Measurements from ENCODE around the gene FLT4. TPM values are rescaled to one million over a fixed set of nuclear protein-coding genes. Genes with fewer than 3 reads are reported as not detected.

FLT4 gene
- total and polyA plus RNA-seq, 4 donors: 2.0 to 19.9 (median 7.6) TPM

GRCh38 chr5:180594311-180595045 lies 54.9 kb downstream of the FLT4 start:
- Histone ChIP-seq H3K27ac (ENCODE audit: low read depth in 1 of 2, low read length in 2 of 2) (no peak overlapping the region), H3K27me3 (ENCODE audit: control insufficient read depth in 4 of 4, insufficient read depth in 4 of 4, low read length in 3 of 4) (peaks cover 0 to 8% (median 0%) of the 10 kb centered on the region in 4 donors), H3K36me3 (ENCODE audit: control insufficient read depth in 4 of 4, insufficient read depth in 3 of 4, low read depth in 1 of 4, low read length in 3 of 4) (no peaks in the 10 kb centered on the region), H3K9me3 (ENCODE audit: control insufficient read depth in 4 of 4, low read length in 3 of 4) (no peaks in the 10 kb centered on the region), H3K9ac (ENCODE audit: low read depth in 1 of 2, low read length in 2 of 2) (no peak overlapping the region), H3K4me1 (ENCODE audit: control insufficient read depth in 4 of 4, insufficient read depth in 4 of 4, low read length in 3 of 4) (peaks cover 5 to 27% (median 17%) of the 10 kb centered on the region in 4 donors), H3K4me3 (ENCODE audit: low read depth in 1 of 3, low read length in 3 of 3) (no peak overlapping the region)
- no peak for DNase-seq (ENCODE audit: low spot score)
- 87% methylated on average over 17 of the region's 17 CpGs for WGBS
- no peak for TF ChIP-seq REST (IDR thresholded peaks at IDR 0.05)
- no peak for TF ChIP-seq HNF4G (IDR thresholded peaks at IDR 0.05)
- TF ChIP-seq RAD21 (IDR thresholded peaks at IDR 0.05): no peak
- TF ChIP-seq MAX (IDR thresholded peaks at IDR 0.05): no peak
- TF ChIP-seq RXRA (IDR thresholded peaks at IDR 0.05): no peak
- TF ChIP-seq YY1 (IDR thresholded peaks at IDR 0.05): no peak
- no peak for TF ChIP-seq TAF1 (conservative IDR thresholded peaks at IDR 0.05)
- no peak for TF ChIP-seq JUND (IDR thresholded peaks at IDR 0.05)
- TF ChIP-seq NR2F2 (IDR thresholded peaks at IDR 0.05): no peak
- no peak for TF ChIP-seq ZBTB33 (IDR thresholded peaks at IDR 0.05)

GRCh38 chr5:180593446-180594206 lies 55.8 kb downstream of the FLT4 start:
- Histone ChIP-seq H3K4me1 (ENCODE audit: control insufficient read depth in 4 of 4, insufficient read depth in 4 of 4, low read length in 3 of 4) (peaks cover 5 to 27% (median 17%) of the 10 kb centered on the region in 4 donors), H3K9me3 (ENCODE audit: control insufficient read depth in 4 of 4, low read length in 3 of 4) (no peaks in the 10 kb centered on the region), H3K27ac (ENCODE audit: low read depth in 1 of 2, low read length in 2 of 2) (no peak overlapping the region), H3K27me3 (ENCODE audit: control insufficient read depth in 4 of 4, insufficient read depth in 4 of 4, low read length in 3 of 4) (peaks cover 0 to 8% (median 0%) of the 10 kb centered on the region in 4 donors), H3K9ac (ENCODE audit: low read depth in 1 of 2, low read length in 2 of 2) (no peak overlapping the region), H3K36me3 (ENCODE audit: control insufficient read depth in 4 of 4, insufficient read depth in 3 of 4, low read depth in 1 of 4, low read length in 3 of 4) (no peaks in the 10 kb centered on the region), H3K4me3 (ENCODE audit: low read depth in 1 of 3, low read length in 3 of 3) (no peak overlapping the region)
- no peak for DNase-seq (ENCODE audit: low spot score)
- 86% methylated on average over 19 of the region's 19 CpGs for WGBS
- TF ChIP-seq EGR1 (IDR thresholded peaks at IDR 0.05; ENCODE audit: low read depth in 2 of 2) (no peak), FOXA1 (IDR thresholded peaks at IDR 0.05) (no peak), GABPA (IDR thresholded peaks at IDR 0.05 in 1 of 2, conservative IDR thresholded peaks at IDR 0.05 in 1 of 2) (no peak), RXRA (IDR thresholded peaks at IDR 0.05) (no peak), YY1 (IDR thresholded peaks at IDR 0.05) (no peak), ATF3 (IDR thresholded peaks at IDR 0.05) (no peak), CTCF (IDR thresholded peaks at IDR 0.05; ENCODE audit: low read depth, low read length, missing input control) (no peak), TAF1 (conservative IDR thresholded peaks at IDR 0.05) (no peak), RAD21 (IDR thresholded peaks at IDR 0.05) (no peak), NR2F2 (IDR thresholded peaks at IDR 0.05) (no peak), HNF4A (conservative IDR thresholded peaks at IDR 0.05) (no peak), HNF4G (IDR thresholded peaks at IDR 0.05) (no peak), SP1 (IDR thresholded peaks at IDR 0.05) (no peak), MAX (IDR thresholded peaks at IDR 0.05) (no peak), FOXA2 (IDR thresholded peaks at IDR 0.05) (no peak), JUND (IDR thresholded peaks at IDR 0.05) (no peak)

All from liver (tissue), 9 donors.